ENCODE data around the gene KRTAP1-3.
"Not testable (repeated sequence)": the region's sequence is repeated elsewhere in the genome, so short reads cannot be mapped to it uniquely, and the experiment has no call there.

KRTAP1-3 gene

DNA sequence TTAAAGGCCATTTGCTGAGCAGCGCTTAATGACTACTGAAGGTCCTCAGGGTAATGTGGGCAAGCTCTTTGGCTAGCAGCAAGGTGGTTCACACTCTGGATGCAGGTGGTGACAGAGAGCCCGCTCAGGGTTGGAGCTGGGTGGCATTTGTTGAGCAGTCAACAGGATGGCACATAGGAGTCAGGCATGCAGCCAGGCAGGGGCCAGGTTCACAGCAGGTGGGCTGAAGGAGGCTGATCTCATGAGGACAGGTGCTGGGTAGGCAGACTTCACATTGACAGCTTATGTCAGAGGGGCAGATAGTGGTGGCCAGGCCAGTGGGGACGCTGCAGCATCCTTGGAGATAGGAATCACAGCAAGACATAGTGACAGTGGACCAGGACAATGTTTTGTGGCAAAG lies 30.3 kb downstream of the KRTAP1-3 start:
- Histone ChIP-seq H3K27me3 (ENCODE audit: control insufficient read depth, insufficient read depth, low read length) (no peaks in the 10 kb centered on the region), H3K9ac (ENCODE audit: low read depth, low read length) (no peak overlapping the region), H3K4me3 (ENCODE audit: low read length) (no peak overlapping the region), H3K4me1 (ENCODE audit: control insufficient read depth, insufficient read depth, low read length) (peaks cover 34% of the 10 kb centered on the region), H3K36me3 (ENCODE audit: insufficient read depth, low read length) (no peaks in the 10 kb centered on the region), H3K9me3 (replicated peaks; ENCODE audit: low read length) (no peaks in the 10 kb centered on the region), H3K4me2 (ENCODE audit: low read length) (no peak overlapping the region)

GRCh38 chr17:41003926-41004325 lies 30.7 kb downstream of the KRTAP1-3 start:
- H3K9me3 ChIP-seq (replicated peaks; ENCODE audit: low read length): no peaks in the 10 kb centered on the region

GRCh38 chr17:41002814-41003213 lies 31.9 kb downstream of the KRTAP1-3 start:
- no peaks in the 10 kb centered on the region for H3K36me3 ChIP-seq (ENCODE audit: insufficient read depth, low read length)
- no peak overlapping the region for H3K9ac ChIP-seq (ENCODE audit: low read depth, low read length)
- no peaks in the 10 kb centered on the region for H3K27me3 ChIP-seq (ENCODE audit: control insufficient read depth, insufficient read depth, low read length)
- no peak overlapping the region for H3K4me3 ChIP-seq (ENCODE audit: low read length)
- no peaks in the 10 kb centered on the region for H3K9me3 ChIP-seq (replicated peaks; ENCODE audit: low read length)
- peaks cover 34% of the 10 kb centered on the region for H3K4me1 ChIP-seq (ENCODE audit: control insufficient read depth, insufficient read depth, low read length)
- peak overlapping the region; percentile 34 for H3K4me2 ChIP-seq (ENCODE audit: low read length)

More at GRCh38 chr17:41003926-41004325, 30.7 kb downstream of the KRTAP1-3 start:
- Histone ChIP-seq H3K9ac (ENCODE audit: low read depth, low read length) (no peak overlapping the region), H3K4me2 (ENCODE audit: low read length) (no peak overlapping the region), H3K27me3 (ENCODE audit: control insufficient read depth, insufficient read depth, low read length) (no peaks in the 10 kb centered on the region), H3K4me1 (ENCODE audit: control insufficient read depth, insufficient read depth, low read length) (peaks cover 34% of the 10 kb centered on the region), H3K4me3 (ENCODE audit: low read length) (no peak overlapping the region), H3K36me3 (ENCODE audit: insufficient read depth, low read length) (no peaks in the 10 kb centered on the region)

DNA sequence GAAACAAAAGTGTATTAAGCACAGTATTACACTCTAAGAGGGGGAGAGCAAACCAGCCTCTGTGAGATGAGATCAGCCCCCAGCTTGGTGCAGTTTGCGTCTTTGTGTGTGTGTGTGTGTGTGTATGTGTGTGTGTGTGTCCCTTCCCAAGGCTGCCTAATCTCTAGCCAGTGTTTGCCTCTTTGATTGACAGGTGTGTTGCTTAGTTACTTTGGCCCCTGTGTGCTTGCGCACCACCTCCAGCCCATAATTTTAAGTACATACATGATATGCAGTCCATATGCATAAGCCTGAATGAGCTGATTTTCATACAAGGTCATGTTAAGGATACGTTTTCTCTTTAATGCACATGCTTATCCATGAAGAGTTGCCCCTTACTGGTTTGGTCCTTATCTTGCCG lies 32.9 kb downstream of the KRTAP1-3 start:
- Histone ChIP-seq H3K4me3 (ENCODE audit: low read length) (no peak overlapping the region), H3K4me2 (ENCODE audit: low read length) (no peak overlapping the region), H3K9ac (ENCODE audit: low read depth, low read length) (no peak overlapping the region), H3K27me3 (ENCODE audit: control insufficient read depth, insufficient read depth, low read length) (no peaks in the 10 kb centered on the region), H3K4me1 (ENCODE audit: control insufficient read depth, insufficient read depth, low read length) (peaks cover 34% of the 10 kb centered on the region), H3K9me3 (replicated peaks; ENCODE audit: low read length) (no peaks in the 10 kb centered on the region), H3K36me3 (ENCODE audit: insufficient read depth, low read length) (no peaks in the 10 kb centered on the region)

- not testable (repeated sequence) for H3K4me3 ChIP-seq (ENCODE audit: low read length); H3K27me3 ChIP-seq (ENCODE audit: control insufficient read depth, insufficient read depth, low read length); H3K9ac ChIP-seq (ENCODE audit: low read depth, low read length); H3K36me3 ChIP-seq (ENCODE audit: insufficient read depth, low read length); H3K9me3 ChIP-seq (replicated peaks; ENCODE audit: low read length); H3K4me2 ChIP-seq (ENCODE audit: low read length)
- H3K4me1 ChIP-seq (ENCODE audit: control insufficient read depth, insufficient read depth, low read length): peaks cover 34% of the 10 kb centered on the region
Measured at GRCh38 chr17:40999563-40999962, 35.1 kb downstream of the KRTAP1-3 start, which contains the start of gene KRTAP3-2. KRTAP3-2 (minus strand) TSS chr17:40999906; CDS start chr17:40999853, 53 bp downstream.

GRCh38 chr17:40997361-40997760 lies 37.3 kb downstream of the KRTAP1-3 start:
- Histone ChIP-seq H3K4me1 (ENCODE audit: control insufficient read depth, insufficient read depth, low read length) (peaks cover 20% of the 10 kb centered on the region), H3K36me3 (ENCODE audit: insufficient read depth, low read length) (no peaks in the 10 kb centered on the region), H3K9me3 (replicated peaks; ENCODE audit: low read length) (no peaks in the 10 kb centered on the region), H3K27me3 (ENCODE audit: control insufficient read depth, insufficient read depth, low read length) (no peaks in the 10 kb centered on the region), H3K9ac (ENCODE audit: low read depth, low read length) (no peak overlapping the region), H3K4me3 (ENCODE audit: low read length) (no peak overlapping the region), H3K4me2 (ENCODE audit: low read length) (no peak overlapping the region)

- no peaks in the 10 kb centered on the region for H3K9me3 ChIP-seq (replicated peaks; ENCODE audit: low read length)
- no peaks in the 10 kb centered on the region for H3K27me3 ChIP-seq (ENCODE audit: control insufficient read depth, insufficient read depth, low read length)
- no peaks in the 10 kb centered on the region for H3K36me3 ChIP-seq (ENCODE audit: insufficient read depth, low read length)
- peaks cover 15% of the 10 kb centered on the region for H3K4me1 ChIP-seq (ENCODE audit: control insufficient read depth, insufficient read depth, low read length)
- H3K4me3 ChIP-seq (ENCODE audit: low read length): no peak overlapping the region
- H3K4me2 ChIP-seq (ENCODE audit: low read length): no peak overlapping the region
- no peak overlapping the region for H3K9ac ChIP-seq (ENCODE audit: low read depth, low read length)
Measured at GRCh38 chr17:40996829-40997228, 37.8 kb downstream of the KRTAP1-3 start.

DNA sequence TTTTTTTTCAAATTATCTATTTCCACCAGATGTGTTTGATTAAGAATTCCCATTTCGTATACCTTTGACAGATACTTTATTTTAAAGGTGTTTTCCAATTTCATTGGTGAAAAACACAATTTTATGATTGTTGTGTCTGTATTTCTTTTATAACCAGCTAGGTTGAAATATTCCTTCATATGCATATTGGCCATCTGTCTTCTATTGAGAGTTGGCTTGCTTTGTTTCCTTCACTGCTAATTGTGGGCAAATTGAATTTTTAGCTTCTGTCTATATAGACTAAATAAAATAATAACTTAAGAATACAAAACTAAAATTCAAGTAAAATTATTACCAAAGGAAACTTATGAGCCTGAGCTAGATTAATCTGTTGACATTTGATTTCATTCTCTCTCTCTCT lies 39.6 kb downstream of the KRTAP1-3 start:
- Histone ChIP-seq H3K27me3 (ENCODE audit: control insufficient read depth, insufficient read depth, low read length) (no peaks in the 10 kb centered on the region), H3K9ac (ENCODE audit: low read depth, low read length) (no peak overlapping the region), H3K9me3 (replicated peaks; ENCODE audit: low read length) (no peaks in the 10 kb centered on the region), H3K4me3 (ENCODE audit: low read length) (no peak overlapping the region), H3K4me2 (ENCODE audit: low read length) (no peak overlapping the region), H3K4me1 (ENCODE audit: control insufficient read depth, insufficient read depth, low read length) (peaks cover 5% of the 10 kb centered on the region), H3K36me3 (ENCODE audit: insufficient read depth, low read length) (no peaks in the 10 kb centered on the region)

DNA sequence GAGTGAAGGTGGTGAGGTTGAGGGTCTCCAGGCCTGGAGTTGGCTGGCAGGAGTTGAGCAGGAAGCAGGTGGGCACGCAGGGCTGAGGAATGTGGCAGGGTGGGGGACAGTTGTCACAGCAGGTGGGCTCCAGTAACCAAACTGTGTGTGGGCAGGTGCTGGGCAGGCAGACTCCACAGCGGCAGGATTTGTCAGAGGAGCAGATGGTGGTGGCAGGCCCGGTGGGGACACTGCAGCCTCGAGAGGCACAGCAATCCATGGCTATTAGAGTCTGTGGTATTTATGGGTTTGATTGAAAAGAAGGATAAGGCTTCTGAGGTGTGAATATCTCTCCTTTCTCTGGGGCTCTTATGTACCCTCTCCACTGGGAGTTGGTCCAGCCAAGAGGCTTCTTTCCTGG lies 40.8 kb downstream of the KRTAP1-3 start, which contains the start of gene KRTAP3-3:
Gene KRTAP3-3 (minus strand): TSS at position 326 of the 400 bp plus-strand sequence. CDS start 67 bp downstream, at position 259.
- Histone ChIP-seq H3K36me3 (ENCODE audit: insufficient read depth, low read length) (no peaks in the 10 kb centered on the region), H3K27me3 (ENCODE audit: control insufficient read depth, insufficient read depth, low read length) (no peaks in the 10 kb centered on the region), H3K9ac (ENCODE audit: low read depth, low read length) (no peak within 1 kb of the TSS), H3K4me3 (ENCODE audit: low read length) (no peak within 1 kb of the TSS), H3K9me3 (replicated peaks; ENCODE audit: low read length) (no peaks in the 10 kb centered on the region), H3K4me1 (ENCODE audit: control insufficient read depth, insufficient read depth, low read length) (no peaks in the 10 kb centered on the region), H3K4me2 (ENCODE audit: low read length) (no peak within 1 kb of the TSS)

DNA sequence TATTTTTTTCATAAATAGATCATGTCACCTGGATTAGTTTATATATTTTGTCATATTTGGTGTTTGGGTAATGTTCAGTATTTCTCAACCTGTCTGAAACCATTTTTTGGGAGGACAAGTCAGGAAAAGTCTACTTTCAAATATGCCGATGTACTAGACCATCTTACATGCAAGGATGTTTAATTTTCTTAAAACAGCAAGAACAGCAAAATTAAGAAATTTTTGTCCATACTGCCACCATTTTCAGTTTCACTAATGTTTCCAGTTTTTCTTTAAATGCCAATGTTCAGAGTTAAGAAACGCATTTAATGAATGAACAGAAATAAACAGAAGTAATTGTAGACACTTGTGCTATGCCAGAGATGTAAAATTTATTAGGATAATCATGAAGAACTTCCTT lies 41.6 kb downstream of the KRTAP1-3 start:
- Histone ChIP-seq H3K4me2 (ENCODE audit: low read length) (no peak overlapping the region), H3K4me1 (ENCODE audit: control insufficient read depth, insufficient read depth, low read length) (no peaks in the 10 kb centered on the region), H3K9ac (ENCODE audit: low read depth, low read length) (no peak overlapping the region), H3K4me3 (ENCODE audit: low read length) (no peak overlapping the region), H3K36me3 (ENCODE audit: insufficient read depth, low read length) (no peaks in the 10 kb centered on the region), H3K9me3 (replicated peaks; ENCODE audit: low read length) (no peaks in the 10 kb centered on the region), H3K27me3 (ENCODE audit: control insufficient read depth, insufficient read depth, low read length) (no peaks in the 10 kb centered on the region)

GRCh38 chr17:40992666-40993065 lies 42.0 kb downstream of the KRTAP1-3 start:
- H3K9me3 ChIP-seq (replicated peaks; ENCODE audit: low read length): no peaks in the 10 kb centered on the region
- no peak overlapping the region for H3K9ac ChIP-seq (ENCODE audit: low read depth, low read length)
- H3K4me1 ChIP-seq (ENCODE audit: control insufficient read depth, insufficient read depth, low read length): no peaks in the 10 kb centered on the region
- H3K4me2 ChIP-seq (ENCODE audit: low read length): no peak overlapping the region
- no peak overlapping the region for H3K4me3 ChIP-seq (ENCODE audit: low read length)
- H3K27me3 ChIP-seq (ENCODE audit: control insufficient read depth, insufficient read depth, low read length): no peaks in the 10 kb centered on the region
- H3K36me3 ChIP-seq (ENCODE audit: insufficient read depth, low read length): no peaks in the 10 kb centered on the region

DNA sequence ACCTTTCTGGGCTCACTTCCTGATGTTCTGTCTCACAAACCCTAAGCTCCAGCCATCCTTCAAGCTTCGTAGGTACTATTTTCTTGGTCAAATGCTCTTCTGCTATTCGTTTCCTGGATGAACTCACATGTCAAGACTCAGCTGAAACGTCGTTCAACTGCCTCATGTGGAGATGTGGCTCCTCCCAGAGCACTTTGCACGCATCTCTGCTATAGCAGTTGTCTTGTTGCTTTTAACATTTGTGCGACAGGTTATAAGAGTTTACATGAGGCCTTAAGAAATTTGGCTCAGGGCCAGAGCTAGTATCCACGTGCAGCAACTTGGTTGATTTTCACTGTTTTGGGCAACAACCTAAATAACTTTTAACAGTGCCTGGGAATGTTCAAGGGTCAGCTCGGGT lies 47.8 kb downstream of the KRTAP1-3 start:
- Histone ChIP-seq H3K9me3 (replicated peaks; ENCODE audit: low read length) (no peaks in the 10 kb centered on the region), H3K9ac (ENCODE audit: low read depth, low read length) (no peak overlapping the region), H3K4me3 (ENCODE audit: low read length) (no peak overlapping the region), H3K36me3 (ENCODE audit: insufficient read depth, low read length) (no peaks in the 10 kb centered on the region), H3K4me1 (ENCODE audit: control insufficient read depth, insufficient read depth, low read length) (no peaks in the 10 kb centered on the region), H3K27me3 (ENCODE audit: control insufficient read depth, insufficient read depth, low read length) (no peaks in the 10 kb centered on the region), H3K4me2 (ENCODE audit: low read length) (no peak overlapping the region)

All from skeletal muscle satellite cell (primary cell).